ENCODE data around the gene UNC5B. TPM values are rescaled to one million over a fixed set of nuclear protein-coding genes. Genes with fewer than 3 reads are reported as not detected.
"Not testable (repeated sequence)": the region's sequence is repeated elsewhere in the genome, so short reads cannot be mapped to it uniquely, and the experiment has no call there.

The UNC5B gene
- total RNA-seq, 4 donors from 2014 or later = 2.2 to 3.7 (median 3.2) TPM

GRCh38 chr10:71272056-71272771 lies 59.8 kb downstream of the UNC5B start:
- Histone ChIP-seq H3K9me3 (no peaks in the 10 kb centered on the region), H3K27ac (no peak overlapping the region), H3K27me3 (no peaks in the 10 kb centered on the region), H3K4me1 (peaks cover 0 to 27% (median 0%) of the 10 kb centered on the region in 3 donors), H3K36me3 (no peaks in the 10 kb centered on the region), H3K4me3 (no peak overlapping the region)
- no peak for TF ChIP-seq EP300 (IDR thresholded peaks at IDR 0.05)
- TF ChIP-seq POLR2A (IDR thresholded peaks at IDR 0.05) = no peak
- no peak for TF ChIP-seq POLR2AphosphoS5 (IDR thresholded peaks at IDR 0.05)
- no peak for TF ChIP-seq CTCF (IDR thresholded peaks at IDR 0.05)
- 0 to 80% methylated on average over 1 of the region's 15 CpGs for WGBS, 2 donors (ENCODE audit: low coverage in 1 of 2)
- no peak for ATAC-seq

GRCh38 chr10:71272974-71273373 lies 60.6 kb downstream of the UNC5B start:
- not testable (repeated sequence) for H3K27me3 ChIP-seq, H3K4me3 ChIP-seq, H3K36me3 ChIP-seq, H3K27ac ChIP-seq, H3K9me3 ChIP-seq, ATAC-seq
- WGBS, 2 donors (ENCODE audit: low coverage in 1 of 2) = 76 to 100% methylated on average over 1 to 5 of the region's 11 CpGs
- peaks cover 0 to 26% (median 0%) of the 10 kb centered on the region in 3 donors for H3K4me1 ChIP-seq

DNA sequence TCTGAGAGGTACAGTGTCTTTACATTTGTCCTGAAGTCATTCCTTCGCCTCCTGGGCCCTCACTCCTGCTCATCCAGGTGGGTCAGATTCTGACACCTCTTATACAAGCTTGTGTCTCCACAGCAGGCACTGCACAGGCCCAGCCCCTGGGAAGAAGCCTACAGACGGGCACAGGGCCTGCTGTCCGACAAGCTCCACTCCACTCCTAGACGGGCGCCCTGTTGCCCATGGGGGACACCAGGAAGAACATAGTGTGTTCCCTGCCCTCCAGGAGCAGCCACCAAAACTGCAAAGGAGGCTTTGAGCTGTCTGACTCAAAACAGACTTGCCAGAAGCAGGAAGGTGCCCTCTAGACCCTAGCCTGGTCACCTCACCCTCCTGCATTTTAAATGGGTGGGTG lies 61.1 kb downstream of the UNC5B start:
- no peaks in the 10 kb centered on the region for H3K27me3 ChIP-seq
- peaks cover 0 to 21% (median 0%) of the 10 kb centered on the region in 3 donors for H3K4me1 ChIP-seq
- no peaks in the 10 kb centered on the region for H3K9me3 ChIP-seq
- H3K36me3 ChIP-seq = no peaks in the 10 kb centered on the region
- no peak overlapping the region for H3K4me3 ChIP-seq
- TF ChIP-seq POLR2AphosphoS5 (IDR thresholded peaks at IDR 0.05) (no peak), POLR2A (IDR thresholded peaks at IDR 0.05) (no peak), EP300 (IDR thresholded peaks at IDR 0.05) (no peak), CTCF (IDR thresholded peaks at IDR 0.05) (no peak)
- ATAC-seq = no peak
- 100% methylated on average over 1 of the region's 5 CpGs for WGBS, 2 donors (ENCODE audit: low coverage in 1 of 2)
- no peak overlapping the region for H3K27ac ChIP-seq

GRCh38 chr10:71274901-71275796 lies 62.8 kb downstream of the UNC5B start:
- TF ChIP-seq POLR2AphosphoS5 (IDR thresholded peaks at IDR 0.05) (no peak), POLR2A (IDR thresholded peaks at IDR 0.05) (no peak)
- peaks cover 0 to 4% (median 0%) of the 10 kb centered on the region in 3 donors for H3K4me1 ChIP-seq
- no peaks in the 10 kb centered on the region for H3K9me3 ChIP-seq
- H3K4me3 ChIP-seq = no peak overlapping the region
- H3K27ac ChIP-seq = no peak overlapping the region
- no peaks in the 10 kb centered on the region for H3K27me3 ChIP-seq
- ATAC-seq = no peak
- H3K36me3 ChIP-seq = no peaks in the 10 kb centered on the region
- 68 to 77% methylated on average over 6 to 9 of the region's 11 CpGs for WGBS, 2 donors (ENCODE audit: low coverage in 1 of 2)

GRCh38 chr10:71276873-71277272 lies 64.5 kb downstream of the UNC5B start:
- Histone ChIP-seq H3K4me1 (no peaks in the 10 kb centered on the region), H3K27me3 (no peaks in the 10 kb centered on the region), H3K4me3 (no peak overlapping the region), H3K36me3 (no peaks in the 10 kb centered on the region), H3K9me3 (no peaks in the 10 kb centered on the region), H3K27ac (no peak overlapping the region)
- ATAC-seq = no peak
- whole genome bisulfite sequencing, 2 donors (ENCODE audit: low coverage in 1 of 2) = no CpG with 5 or more reads among the region's 9 CpGs
- TF ChIP-seq EP300 (IDR thresholded peaks at IDR 0.05) = no peak
- no peak for TF ChIP-seq POLR2A (IDR thresholded peaks at IDR 0.05)
- TF ChIP-seq CTCF (IDR thresholded peaks at IDR 0.05) = no peak

All from gastroesophageal sphincter (tissue), 4 donors.